ENCODE results near the gene HNRNPA3. TPM values are rescaled to one million over a fixed set of nuclear protein-coding genes. Genes with fewer than 3 reads are reported as not detected.
A peak's percentile ranks its signal among the peaks of the same experiment; 100 is the strongest.

The HNRNPA3 gene
- total RNA-seq, 1 donor from 2014 or later, result 107 TPM

GRCh38 chr2:177254433-177255226 is 42.0 kb downstream of the HNRNPA3 start:
- peak overlapping the region; percentile 36 for H2AFZ ChIP-seq (replicated peaks)
- peaks cover 3% of the 10 kb centered on the region for H3K4me1 Mint-ChIP-seq
- no peak overlapping the region for H3K4me3 ChIP-seq
- H3K27me3 ChIP-seq, result no peaks in the 10 kb centered on the region
- peak; percentile 86 for DNase-seq (ENCODE audit: low spot score)
- peaks cover 6% of the 10 kb centered on the region for H3K9me3 ChIP-seq (ENCODE audit: low read depth)
- peaks cover 10% of the 10 kb centered on the region for H3K4me1 ChIP-seq
- H3K27ac Mint-ChIP-seq, result no peak overlapping the region
- H3K9me3 Mint-ChIP-seq, result peaks cover 17% of the 10 kb centered on the region
- H3K36me3 ChIP-seq, result no peaks in the 10 kb centered on the region
- TF ChIP-seq CTCF (IDR thresholded peaks at IDR 0.05) (peak; percentile 85), EZH2phosphoT487 (IDR thresholded peaks at IDR 0.05) (no peak), EZH2 (IDR thresholded peaks at IDR 0.05) (no peak)
- peaks cover 15% of the 10 kb centered on the region for H4K20me1 ChIP-seq (ENCODE audit: low read depth)
- peaks cover 4% of the 10 kb centered on the region for H3K27me3 Mint-ChIP-seq (ENCODE audit: insufficient read depth, low read depth)
- H3K9ac ChIP-seq, result no peak overlapping the region
- peaks cover 36% of the 10 kb centered on the region for H3K36me3 Mint-ChIP-seq
- no peak overlapping the region for H3K27ac ChIP-seq
- no peak overlapping the region for H3K4me3 Mint-ChIP-seq
- peaks cover 95% of the 10 kb centered on the region for H3K79me2 ChIP-seq (ENCODE audit: low read depth)
- H3F3A ChIP-seq (ENCODE audit: low read depth), result peaks cover 8% of the 10 kb centered on the region
- H3K4me2 ChIP-seq, result peak overlapping the region; percentile 43

- H2AFZ ChIP-seq (replicated peaks), result no peak overlapping the region
- no peaks in the 10 kb centered on the region for H3K27me3 ChIP-seq
- peaks cover 15% of the 10 kb centered on the region for H4K20me1 ChIP-seq (ENCODE audit: low read depth)
- Mint-ChIP-seq H3K4me1 (peaks cover 4% of the 10 kb centered on the region), H3K4me3 (no peak overlapping the region), H3K36me3 (peaks cover 36% of the 10 kb centered on the region), H3K27me3 (ENCODE audit: insufficient read depth, low read depth) (peaks cover 4% of the 10 kb centered on the region), H3K27ac (no peak overlapping the region), H3K9me3 (peaks cover 17% of the 10 kb centered on the region)
- DNase-seq (ENCODE audit: low spot score), result no peak
- no peaks in the 10 kb centered on the region for H3K36me3 ChIP-seq
- H3K4me2 ChIP-seq, result no peak overlapping the region
- no peak overlapping the region for H3K4me3 ChIP-seq
- TF ChIP-seq EZH2 (IDR thresholded peaks at IDR 0.05), result no peak
- TF ChIP-seq EZH2phosphoT487 (IDR thresholded peaks at IDR 0.05), result no peak
- TF ChIP-seq CTCF (IDR thresholded peaks at IDR 0.05), result no peak
- H3K4me1 ChIP-seq, result peaks cover 10% of the 10 kb centered on the region
- no peak overlapping the region for H3K9ac ChIP-seq
- H3K27ac ChIP-seq, result no peak overlapping the region
- H3K9me3 ChIP-seq (ENCODE audit: low read depth), result peaks cover 6% of the 10 kb centered on the region
- H3K79me2 ChIP-seq (ENCODE audit: low read depth), result peaks cover 95% of the 10 kb centered on the region
- peaks cover 8% of the 10 kb centered on the region for H3F3A ChIP-seq (ENCODE audit: low read depth)
Measured at GRCh38 chr2:177255227-177255601, 42.6 kb downstream of the HNRNPA3 start.

- peaks cover 17% of the 10 kb centered on the region for H3K9me3 Mint-ChIP-seq
- TF ChIP-seq EZH2 (IDR thresholded peaks at IDR 0.05), result no peak
- no peak for TF ChIP-seq EZH2phosphoT487 (IDR thresholded peaks at IDR 0.05)
- no peak for TF ChIP-seq CTCF (IDR thresholded peaks at IDR 0.05)
- H3K27me3 Mint-ChIP-seq (ENCODE audit: insufficient read depth, low read depth), result peaks cover 4% of the 10 kb centered on the region
- peaks cover 36% of the 10 kb centered on the region for H3K36me3 Mint-ChIP-seq
- H3K4me1 Mint-ChIP-seq, result peaks cover 5% of the 10 kb centered on the region
- H3K4me3 Mint-ChIP-seq, result no peak overlapping the region
- H3K27ac Mint-ChIP-seq, result no peak overlapping the region
- Histone ChIP-seq H3K36me3 (no peaks in the 10 kb centered on the region), H4K20me1 (ENCODE audit: low read depth) (peaks cover 15% of the 10 kb centered on the region), H3K4me3 (no peak overlapping the region), H3K4me2 (no peak overlapping the region), H3F3A (ENCODE audit: low read depth) (peaks cover 8% of the 10 kb centered on the region), H3K27me3 (no peaks in the 10 kb centered on the region), H2AFZ (replicated peaks) (no peak overlapping the region), H3K9ac (no peak overlapping the region), H3K9me3 (ENCODE audit: low read depth) (peaks cover 6% of the 10 kb centered on the region), H3K27ac (no peak overlapping the region), H3K79me2 (ENCODE audit: low read depth) (peaks cover 95% of the 10 kb centered on the region), H3K4me1 (peaks cover 10% of the 10 kb centered on the region)
- DNase-seq (ENCODE audit: low spot score), result no peak
Measured at GRCh38 chr2:177256026-177256425, 43.4 kb downstream of the HNRNPA3 start.
